IMR-90 (cell line): Measurements from ENCODE around the gene MKX. TPM values are rescaled to one million over a fixed set of nuclear protein-coding genes. Genes with fewer than 3 reads are reported as not detected.

ENCODE experiments used
- ATAC-seq: fragments of 200-7000 bp; cut with Tn5 transposase; 2 replicates; pipeline ENCODE4 v1.9.1; 2020; ENCODE audit warnings: low read depth, mild to moderate bottlenecking, moderate library complexity
- BruUV-seq: library from RNA; stranded (reverse); fragments of 400-500 nt; replicated peaks from 2 replicates; lab custom pipeline; 2021; lab: Mats Ljungman, UMichigan
- CTCF ChIA-PET: fragments of 300-600 bp; formaldehyde crosslinking; extraction: SDS; loops from one replicate; lab custom pipeline; 2021; ENCODE audit warnings: antibody characterized with exemption; lab: Yijun Ruan, JAX
- POLR2A ChIA-PET: fragments of 300-600 bp; sonication (Branson Sonifier 250); formaldehyde crosslinking; loops from one replicate; lab custom pipeline; 2022; ENCODE audit warnings: antibody characterized with exemption; ENCODE audit not compliant: unreplicated experiment; lab: Charles Lee
- DNase-seq: peaks from one replicate; pipeline ENCODE4 v3.0.0; 2013
- H2AFZ ChIP-seq: replicated peaks from 2 replicates; pipeline ENCODE3; 2013; ENCODE audit warnings: low read length, mild to moderate bottlenecking; ENCODE audit not compliant: poor library complexity
- H2AK5ac ChIP-seq: 2 replicates; pipeline ENCODE4 v1.6.1; 2013; ENCODE audit warnings: low read depth, low read length, inconsistent platforms
- H2AK9ac ChIP-seq: replicated peaks from 2 replicates; pipeline ENCODE3; 2013; ENCODE audit warnings: mild to moderate bottlenecking, low read depth, low read length, moderate library complexity; ENCODE audit not compliant: poor library complexity
- H2BK120ac ChIP-seq: 2 replicates; pipeline ENCODE4 v1.6.1; 2013; ENCODE audit warnings: low read depth, low read length, inconsistent platforms
- H2BK15ac ChIP-seq: 3 replicates; pipeline ENCODE4 v1.6.1; 2013; ENCODE audit warnings: low read depth, low read length, inconsistent platforms
- H2BK20ac ChIP-seq: 2 replicates; pipeline ENCODE4 v1.6.1; 2013; ENCODE audit warnings: low read depth, mild to moderate bottlenecking, inconsistent platforms, low read length, moderate library complexity
- H2BK5ac ChIP-seq: 2 replicates; pipeline ENCODE4 v1.6.1; 2013; ENCODE audit warnings: mild to moderate bottlenecking, low read depth, low read length, inconsistent platforms; ENCODE audit not compliant: poor library complexity, severe bottlenecking
- H3K14ac ChIP-seq: replicated peaks from 2 replicates; pipeline ENCODE4 v1.6.1; 2013; ENCODE audit warnings: low read depth, low read length, inconsistent platforms
- H3K18ac ChIP-seq: 2 replicates; pipeline ENCODE4 v1.6.1; 2013; ENCODE audit warnings: low read depth, low read length, control low read depth
- H3K23ac ChIP-seq: 2 replicates; pipeline ENCODE4 v1.6.1; 2013; ENCODE audit warnings: low read depth, low read length, inconsistent platforms
- H3K27ac ChIP-seq: 2 replicates; pipeline ENCODE4 v1.5.1; 2013; ENCODE audit warnings: mild to moderate bottlenecking, control low read depth, low read length; ENCODE audit not compliant: insufficient read depth
- H3K27me3 ChIP-seq: 2 replicates; pipeline ENCODE4 v1.6.1; 2013; ENCODE audit warnings: low read length; ENCODE audit not compliant: control insufficient read depth, insufficient read depth
- H3K36me3 ChIP-seq: 2 replicates; pipeline ENCODE4 v1.6.1; 2013; ENCODE audit warnings: low read length, mixed read lengths; ENCODE audit not compliant: control insufficient read depth, insufficient read depth
- H3K4ac ChIP-seq: 2 replicates; pipeline ENCODE4 v1.6.1; 2013; ENCODE audit warnings: low read depth, low read length, inconsistent platforms
- H3K4me1 ChIP-seq: 2 replicates; pipeline ENCODE4 v1.6.1; 2013; ENCODE audit warnings: low read length, mixed read lengths; ENCODE audit not compliant: control insufficient read depth, insufficient read depth
- H3K4me2 ChIP-seq: 2 replicates; pipeline ENCODE4 v1.6.1; 2013; ENCODE audit warnings: low read depth, mild to moderate bottlenecking, control low read depth, low read length, moderate library complexity
- H3K4me3 ChIP-seq: 2 replicates; pipeline ENCODE4 v1.5.1; 2013; ENCODE audit warnings: low read depth, mild to moderate bottlenecking, control low read depth, low read length, moderate library complexity; ENCODE audit not compliant: insufficient read depth
- H3K56ac ChIP-seq: 2 replicates; pipeline ENCODE4 v1.6.1; 2013; ENCODE audit warnings: low read length, inconsistent platforms; ENCODE audit not compliant: insufficient read depth; ENCODE audit errors: extremely low read depth
- H3K79me1 ChIP-seq, 2 experiments: 2 replicates each; pipeline ENCODE4 v1.6.1; 2013; ENCODE audit warnings: low read length in 2 of 2, inconsistent platforms in 1 of 2, low read depth in 1 of 2
- H3K9ac ChIP-seq: 2 replicates; pipeline ENCODE4 v1.6.1; 2013; ENCODE audit warnings: low read depth, low read length, control low read depth
- H3K9me1 ChIP-seq: 2 replicates; pipeline ENCODE4 v1.6.1; 2013; ENCODE audit warnings: low read length, inconsistent platforms; ENCODE audit not compliant: insufficient read depth
- H3K9me3 ChIP-seq: 2 replicates; pipeline ENCODE4 v1.6.1; 2013; ENCODE audit warnings: low read length; ENCODE audit not compliant: control insufficient read depth, insufficient read depth
- H4K20me1 ChIP-seq: 2 replicates; pipeline ENCODE4 v1.6.1; 2013; ENCODE audit warnings: low read length, inconsistent platforms; ENCODE audit not compliant: insufficient read depth
- H4K5ac ChIP-seq: 2 replicates; pipeline ENCODE4 v1.6.1; 2013; ENCODE audit warnings: mild to moderate bottlenecking, low read depth, low read length, control low read depth
- H4K8ac ChIP-seq, 2 experiments: 2 replicates each; pipeline ENCODE4 v1.6.1; 2013; ENCODE audit warnings: low read depth in 2 of 2, low read length in 2 of 2, control low read depth in 1 of 2, inconsistent platforms in 1 of 2
- H4K91ac ChIP-seq: 2 replicates; pipeline ENCODE4 v1.6.1; 2013; ENCODE audit warnings: low read depth, low read length, inconsistent platforms; ENCODE audit not compliant: insufficient read depth
- BHLHE40 ChIP-seq: fragments of 150-350 bp; IDR thresholded peaks from 2 replicates; pipeline ENCODE4 v1.6.1; 2016; ENCODE audit warnings: mild to moderate bottlenecking, low read depth, low read length
- CTCF ChIP-seq: conservative IDR thresholded peaks from 2 replicates; pipeline ENCODE4 v1.5.1; 2012; ENCODE audit warnings: mild to moderate bottlenecking, low read depth, low read length, improper control_type of control experiment
- ELK1 ChIP-seq: fragments of 150-350 bp; IDR thresholded peaks from 2 replicates; pipeline ENCODE4 v1.6.1; 2016; ENCODE audit warnings: low read depth, mild to moderate bottlenecking, low read length, moderate library complexity, borderline replicate concordance
- FOS ChIP-seq: fragments of 150-350 bp; IDR thresholded peaks from 2 replicates; pipeline ENCODE4 v1.6.1; 2016; ENCODE audit warnings: low read depth, low read length
- MXI1 ChIP-seq: IDR thresholded peaks from 2 replicates; pipeline ENCODE4 v1.6.1; 2012; ENCODE audit warnings: low read depth, mild to moderate bottlenecking, low read length, moderate library complexity, borderline replicate concordance
- NFE2L2 ChIP-seq: fragments of 150-350 bp; IDR thresholded peaks from 2 replicates; pipeline ENCODE4 v1.6.1; 2016; ENCODE audit warnings: low read depth, mild to moderate bottlenecking, low read length
- POLR2A ChIP-seq: IDR thresholded peaks from 2 replicates; pipeline ENCODE4 v1.6.1; 2012; ENCODE audit warnings: mild to moderate bottlenecking, low read depth, low read length
- RAD21 ChIP-seq: IDR thresholded peaks from 2 replicates; pipeline ENCODE4 v1.6.1; 2012; ENCODE audit warnings: low read length, improper control_type of control experiment
- RCOR1 ChIP-seq: IDR thresholded peaks from 2 replicates; pipeline ENCODE4 v1.6.1; 2012; ENCODE audit warnings: mild to moderate bottlenecking, low read length, improper control_type of control experiment; ENCODE audit not compliant: insufficient replicate concordance
- RFX5 ChIP-seq: IDR thresholded peaks from 2 replicates; pipeline ENCODE4 v1.8.0; 2012; ENCODE audit warnings: low read depth, mild to moderate bottlenecking, low read length, moderate library complexity
- WGBS, 2 experiments: methylation state at CpG; one replicate each; pipeline versions ENCODE4 v1.1.5 to v1.1.7; 2013; ENCODE audit warnings: missing lambda C conversion rate in 2 of 2; ENCODE audit not compliant: insufficient read length in 1 of 2; ENCODE audit errors: extremely low coverage in 2 of 2; 5-methylcytosine and 5-hydroxymethylcytosine counted together
- dilution Hi-C: fragments of 300-500 bp; cut with HindIII; formaldehyde crosslinking; loops from one replicate; pipeline ENCODE4 v1.14.3; 2018; ENCODE audit warnings: low sequenced_read_pairs; ENCODE audit not compliant: unreplicated experiment
- in situ Hi-C: fragments of 300-500 bp; cut with MboI; formaldehyde crosslinking; loops from 3 replicates; pipeline ENCODE4 v1.14.3; 2019; ENCODE audit warnings: low sequenced_read_pairs, inconsistent platforms, mixed read lengths
- intact Hi-C: fragments of 100-400 bp; cut with micrococcal nuclease; formaldehyde crosslinking; loops from 2 replicates; pipeline ENCODE4 v1.10.0; 2022
- polyA plus RNA-seq, 3 experiments: library from polyadenylated mRNA; depleted of rRNA; stranded (reverse); fragments of >200 nt; gene quantifications; 2 replicates each; pipeline ENCODE4 v1.2.3, GENCODE V29; 2012; ENCODE audit warnings: low replicate concordance in 1 of 3
- total RNA-seq: library from RNA; depleted of rRNA; stranded (reverse); fragments of >200 nt; gene quantifications from 2 replicates; pipeline ENCODE4 v1.2.3, GENCODE V29; 2012
- TF ChIP-seq, protein P1 (sequence below): fragments of 150-350 bp; IDR thresholded peaks from 2 replicates; pipeline ENCODE4 v1.6.1; 2017; ENCODE audit warnings: mild to moderate bottlenecking, antibody characterized with exemption, low read length, low read depth

MKX gene
- total and polyA plus RNA-seq, 2 of the 4 experiments (the other 2 are of a cell fraction) = 0.10 to 0.36 TPM

- TF ChIP-seq MXI1 = no peak
Measured at GRCh38 chr10:27680691-27681605, 64.7 kb downstream of the MKX start (continued).

DNA sequence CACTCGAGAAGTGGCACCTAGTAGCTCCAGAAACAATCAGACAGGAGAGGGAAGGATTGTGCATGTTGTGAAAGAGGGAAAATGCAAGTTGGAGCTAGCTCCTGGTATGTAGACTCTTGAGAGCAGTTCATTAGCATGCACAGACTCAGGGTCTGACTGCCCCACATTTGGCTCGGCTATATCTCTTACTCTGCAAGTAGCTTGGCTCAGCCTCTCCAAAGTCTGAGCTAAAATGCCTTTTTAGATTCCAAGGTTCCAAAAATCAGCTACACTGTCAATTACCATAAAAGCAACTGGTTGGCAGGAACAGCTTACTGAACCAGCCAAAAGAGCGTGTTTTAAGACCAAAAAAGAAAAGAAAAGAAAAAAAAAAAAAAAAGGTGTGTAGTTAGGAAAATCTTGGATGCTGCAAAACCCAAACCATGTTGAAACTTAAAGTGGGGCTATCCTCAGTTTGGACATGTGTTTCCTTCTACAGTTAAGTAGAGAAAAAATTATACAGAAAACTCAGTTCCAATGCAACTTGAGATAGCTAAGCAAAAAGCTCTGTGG lies 65.5 kb downstream of the MKX start:
- H3K4me1 ChIP-seq = peaks cover 2% of the 10 kb centered on the region
- no peak overlapping the region for H3K4ac ChIP-seq
- H2AFZ ChIP-seq = no peak overlapping the region
- H3K18ac ChIP-seq = no peak overlapping the region
- intact Hi-C loops (no loop called here), dilution Hi-C loops (no loop called here), in situ Hi-C loops (no loop called here)
- H3K4me3 ChIP-seq = no peak overlapping the region
- no peak overlapping the region for H2BK120ac ChIP-seq
- no peak overlapping the region for H3K27ac ChIP-seq
- no peak overlapping the region for H3K23ac ChIP-seq
- H2AK9ac ChIP-seq = no peak overlapping the region
- H3K14ac ChIP-seq = no peak overlapping the region
- POLR2A ChIA-PET = interaction anchor here (0.6 kb wide), 1 partner anchor 110 kb away, joined by 11 read pairs; no protein-coding TSS in a partner anchor
- H2BK20ac ChIP-seq = no peak overlapping the region
- no peak overlapping the region for H3K56ac ChIP-seq
- H3K79me1 ChIP-seq = no peaks in the 10 kb centered on the region
- no peak overlapping the region for H2AK5ac ChIP-seq
- BruUV-seq = no TSS peak
- no peaks in the 10 kb centered on the region for H4K20me1 ChIP-seq
- 29% methylated on average over 1 of the region's 3 CpGs; no CpG with 5 or more reads in 1 of the 2 experiments for WGBS, 2 experiments
- H3K4me2 ChIP-seq = peak overlapping the region; percentile 31; the same call in 1 of the 2 replicates
- no peak overlapping the region for H4K91ac ChIP-seq
- no peaks in the 10 kb centered on the region for H3K27me3 ChIP-seq
- no peak overlapping the region for H2BK15ac ChIP-seq
- H3K9ac ChIP-seq = no peak overlapping the region
- H3K9me1 ChIP-seq = no peaks in the 10 kb centered on the region; the same call in 1 of the 2 replicates
- DNase-seq = no peak
- H3K36me3 ChIP-seq = no peaks in the 10 kb centered on the region
- no peak overlapping the region for H4K5ac ChIP-seq
- H2BK5ac ChIP-seq = no peak overlapping the region
- H4K8ac ChIP-seq = no peak overlapping the region
- CTCF ChIA-PET = no interaction called here
- no peaks in the 10 kb centered on the region for H3K9me3 ChIP-seq
- ATAC-seq = peak; percentile 46
- TF ChIP-seq BHLHE40 (no peak), RCOR1 (no peak), CTCF (no peak), MXI1 (no peak), FOS (no peak), RAD21 (no peak), ELK1 (no peak), RFX5 (no peak), POLR2A (no peak), NFE2L2 (no peak)
- TF ChIP-seq, protein P1, sequence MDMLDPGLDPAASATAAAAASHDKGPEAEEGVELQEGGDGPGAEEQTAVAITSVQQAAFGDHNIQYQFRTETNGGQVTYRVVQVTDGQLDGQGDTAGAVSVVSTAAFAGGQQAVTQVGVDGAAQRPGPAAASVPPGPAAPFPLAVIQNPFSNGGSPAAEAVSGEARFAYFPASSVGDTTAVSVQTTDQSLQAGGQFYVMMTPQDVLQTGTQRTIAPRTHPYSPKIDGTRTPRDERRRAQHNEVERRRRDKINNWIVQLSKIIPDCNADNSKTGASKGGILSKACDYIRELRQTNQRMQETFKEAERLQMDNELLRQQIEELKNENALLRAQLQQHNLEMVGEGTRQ = no peak
